GM23338 (cell line): Measurements from ENCODE around the gene TFF2. TPM values are rescaled to one million over a fixed set of nuclear protein-coding genes. Genes with fewer than 3 reads are reported as not detected.

ENCODE experiments used
- CREB1 ChIP-seq: fragments of 250-450 bp; sonication (Bioruptor Pico); IDR thresholded peaks from 2 replicates; pipeline ENCODE4 v1.5.0; 2020; ENCODE audit warnings: low read depth, mild to moderate bottlenecking, moderate library complexity
- CTCF ChIP-seq, 2 experiments: fragments of 200-600 bp in 1 of 2; sonication (generic) in 1 of 2; conservative IDR thresholded peaks; 2 replicates each; pipeline versions ENCODE4 v1.5.1 to v1.6.1; 2016 to 2017; ENCODE audit warnings: antibody characterized with exemption in 2 of 2, low read depth in 2 of 2, mild to moderate bottlenecking in 2 of 2, moderate library complexity in 1 of 2
- EZH2phosphoT487 ChIP-seq: fragments of 200-600 bp; sonication (generic); IDR thresholded peaks from one replicate; pipeline ENCODE4 v1.8.1; 2018; ENCODE audit warnings: antibody characterized with exemption; ENCODE audit not compliant: unreplicated experiment
- JUNB ChIP-seq: IDR thresholded peaks from one replicate; pipeline ENCODE4 v1.6.1; 2016; ENCODE audit warnings: antibody characterized with exemption; ENCODE audit not compliant: unreplicated experiment
- POLR2AphosphoS5 ChIP-seq: IDR thresholded peaks from 2 replicates; pipeline ENCODE4 v1.6.1; 2016; ENCODE audit warnings: antibody characterized with exemption, low read depth
- STAT1 ChIP-seq: IDR thresholded peaks from one replicate; pipeline ENCODE4 v1.6.1; 2016; ENCODE audit warnings: antibody characterized with exemption; ENCODE audit not compliant: unreplicated experiment
- ZNF114 ChIP-seq: fragments of 250-450 bp; sonication (Bioruptor Pico); IDR thresholded peaks from 2 replicates; pipeline ENCODE4 v1.5.0; 2020; ENCODE audit warnings: mild to moderate bottlenecking, moderate library complexity
- ZNF331 ChIP-seq: fragments of 250-450 bp; sonication (Bioruptor Pico); IDR thresholded peaks from 2 replicates; pipeline ENCODE4 v1.5.0; 2020; ENCODE audit warnings: low read depth, mild to moderate bottlenecking, moderate library complexity
- polyA plus RNA-seq: library from polyadenylated mRNA; unstranded; fragments of >200 nt; fragmentation: Nextera tagmentation; extraction: Ambion mirVana; gene quantifications from 2 replicates; pipeline ENCODE4 v1.2.1, GENCODE V29; 2016
- total RNA-seq: library from RNA; depleted of rRNA; stranded (reverse); fragments of >200 nt; shearing (Covaris generic); gene quantifications from 2 replicates; pipeline ENCODE4 v1.2.3, GENCODE V29; 2014
- TF ChIP-seq, protein P1 (sequence below): fragments of 250-450 bp; sonication (Bioruptor Pico); IDR thresholded peaks from 2 replicates; pipeline ENCODE4 v1.5.0; 2020; ENCODE audit warnings: mild to moderate bottlenecking, moderate library complexity
- TF ChIP-seq, protein P2 (sequence below): IDR thresholded peaks from one replicate; pipeline ENCODE4 v1.6.1; 2018; ENCODE audit warnings: antibody characterized with exemption; ENCODE audit not compliant: unreplicated experiment

The TFF2 gene
- total and polyA plus RNA-seq, 2 experiments from 2014 or later: not detected

GRCh38 chr21:42319851-42320572 lies 30.8 kb downstream of the TFF2 start (continued):
- TF ChIP-seq, protein P1, sequence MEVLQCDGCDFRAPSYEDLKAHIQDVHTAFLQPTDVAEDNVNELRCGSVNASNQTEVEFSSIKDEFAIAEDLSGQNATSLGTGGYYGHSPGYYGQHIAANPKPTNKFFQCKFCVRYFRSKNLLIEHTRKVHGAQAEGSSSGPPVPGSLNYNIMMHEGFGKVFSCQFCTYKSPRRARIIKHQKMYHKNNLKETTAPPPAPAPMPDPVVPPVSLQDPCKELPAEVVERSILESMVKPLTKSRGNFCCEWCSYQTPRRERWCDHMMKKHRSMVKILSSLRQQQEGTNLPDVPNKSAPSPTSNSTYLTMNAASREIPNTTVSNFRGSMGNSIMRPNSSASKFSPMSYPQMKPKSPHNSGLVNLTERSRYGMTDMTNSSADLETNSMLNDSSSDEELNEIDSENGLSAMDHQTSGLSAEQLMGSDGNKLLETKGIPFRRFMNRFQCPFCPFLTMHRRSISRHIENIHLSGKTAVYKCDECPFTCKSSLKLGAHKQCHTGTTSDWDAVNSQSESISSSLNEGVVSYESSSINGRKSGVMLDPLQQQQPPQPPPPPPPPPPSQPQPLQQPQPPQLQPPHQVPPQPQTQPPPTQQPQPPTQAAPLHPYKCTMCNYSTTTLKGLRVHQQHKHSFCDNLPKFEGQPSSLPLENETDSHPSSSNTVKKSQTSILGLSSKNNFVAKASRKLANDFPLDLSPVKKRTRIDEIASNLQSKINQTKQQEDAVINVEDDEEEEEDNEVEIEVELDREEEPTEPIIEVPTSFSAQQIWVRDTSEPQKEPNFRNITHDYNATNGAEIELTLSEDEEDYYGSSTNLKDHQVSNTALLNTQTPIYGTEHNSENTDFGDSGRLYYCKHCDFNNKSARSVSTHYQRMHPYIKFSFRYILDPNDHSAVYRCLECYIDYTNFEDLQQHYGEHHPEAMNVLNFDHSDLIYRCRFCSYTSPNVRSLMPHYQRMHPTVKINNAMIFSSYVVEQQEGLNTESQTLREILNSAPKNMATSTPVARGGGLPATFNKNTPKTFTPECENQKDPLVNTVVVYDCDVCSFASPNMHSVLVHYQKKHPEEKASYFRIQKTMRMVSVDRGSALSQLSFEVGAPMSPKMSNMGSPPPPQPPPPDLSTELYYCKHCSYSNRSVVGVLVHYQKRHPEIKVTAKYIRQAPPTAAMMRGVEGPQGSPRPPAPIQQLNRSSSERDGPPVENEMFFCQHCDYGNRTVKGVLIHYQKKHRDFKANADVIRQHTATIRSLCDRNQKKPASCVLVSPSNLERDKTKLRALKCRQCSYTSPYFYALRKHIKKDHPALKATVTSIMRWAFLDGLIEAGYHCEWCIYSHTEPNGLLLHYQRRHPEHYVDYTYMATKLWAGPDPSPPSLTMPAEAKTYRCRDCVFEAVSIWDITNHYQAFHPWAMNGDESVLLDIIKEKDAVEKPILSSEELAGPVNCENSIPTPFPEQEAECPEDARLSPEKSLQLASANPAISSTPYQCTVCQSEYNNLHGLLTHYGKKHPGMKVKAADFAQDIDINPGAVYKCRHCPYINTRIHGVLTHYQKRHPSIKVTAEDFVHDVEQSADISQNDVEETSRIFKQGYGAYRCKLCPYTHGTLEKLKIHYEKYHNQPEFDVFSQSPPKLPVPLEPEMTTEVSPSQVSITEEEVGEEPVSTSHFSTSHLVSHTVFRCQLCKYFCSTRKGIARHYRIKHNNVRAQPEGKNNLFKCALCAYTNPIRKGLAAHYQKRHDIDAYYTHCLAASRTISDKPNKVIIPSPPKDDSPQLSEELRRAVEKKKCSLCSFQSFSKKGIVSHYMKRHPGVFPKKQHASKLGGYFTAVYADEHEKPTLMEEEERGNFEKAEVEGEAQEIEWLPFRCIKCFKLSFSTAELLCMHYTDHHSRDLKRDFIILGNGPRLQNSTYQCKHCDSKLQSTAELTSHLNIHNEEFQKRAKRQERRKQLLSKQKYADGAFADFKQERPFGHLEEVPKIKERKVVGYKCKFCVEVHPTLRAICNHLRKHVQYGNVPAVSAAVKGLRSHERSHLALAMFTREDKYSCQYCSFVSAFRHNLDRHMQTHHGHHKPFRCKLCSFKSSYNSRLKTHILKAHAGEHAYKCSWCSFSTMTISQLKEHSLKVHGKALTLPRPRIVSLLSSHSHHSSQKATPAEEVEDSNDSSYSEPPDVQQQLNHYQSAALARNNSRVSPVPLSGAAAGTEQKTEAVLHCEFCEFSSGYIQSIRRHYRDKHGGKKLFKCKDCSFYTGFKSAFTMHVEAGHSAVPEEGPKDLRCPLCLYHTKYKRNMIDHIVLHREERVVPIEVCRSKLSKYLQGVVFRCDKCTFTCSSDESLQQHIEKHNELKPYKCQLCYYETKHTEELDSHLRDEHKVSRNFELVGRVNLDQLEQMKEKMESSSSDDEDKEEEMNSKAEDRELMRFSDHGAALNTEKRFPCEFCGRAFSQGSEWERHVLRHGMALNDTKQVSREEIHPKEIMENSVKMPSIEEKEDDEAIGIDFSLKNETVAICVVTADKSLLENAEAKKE: no peak
- TF ChIP-seq ZNF331 (CRISPR knock-in tag) (no peak), JUNB (no peak), STAT1 (no peak), EZH2phosphoT487 (no peak), CREB1 (CRISPR knock-in tag) (no peak), ZNF114 (no peak), CTCF (conservative IDR thresholded peaks at IDR 0.05; ENCODE audit: low read depth in 2 of 2) (no peak; a peak in 1 of 4 replicates), POLR2AphosphoS5 (no peak)
- TF ChIP-seq, protein P2, sequence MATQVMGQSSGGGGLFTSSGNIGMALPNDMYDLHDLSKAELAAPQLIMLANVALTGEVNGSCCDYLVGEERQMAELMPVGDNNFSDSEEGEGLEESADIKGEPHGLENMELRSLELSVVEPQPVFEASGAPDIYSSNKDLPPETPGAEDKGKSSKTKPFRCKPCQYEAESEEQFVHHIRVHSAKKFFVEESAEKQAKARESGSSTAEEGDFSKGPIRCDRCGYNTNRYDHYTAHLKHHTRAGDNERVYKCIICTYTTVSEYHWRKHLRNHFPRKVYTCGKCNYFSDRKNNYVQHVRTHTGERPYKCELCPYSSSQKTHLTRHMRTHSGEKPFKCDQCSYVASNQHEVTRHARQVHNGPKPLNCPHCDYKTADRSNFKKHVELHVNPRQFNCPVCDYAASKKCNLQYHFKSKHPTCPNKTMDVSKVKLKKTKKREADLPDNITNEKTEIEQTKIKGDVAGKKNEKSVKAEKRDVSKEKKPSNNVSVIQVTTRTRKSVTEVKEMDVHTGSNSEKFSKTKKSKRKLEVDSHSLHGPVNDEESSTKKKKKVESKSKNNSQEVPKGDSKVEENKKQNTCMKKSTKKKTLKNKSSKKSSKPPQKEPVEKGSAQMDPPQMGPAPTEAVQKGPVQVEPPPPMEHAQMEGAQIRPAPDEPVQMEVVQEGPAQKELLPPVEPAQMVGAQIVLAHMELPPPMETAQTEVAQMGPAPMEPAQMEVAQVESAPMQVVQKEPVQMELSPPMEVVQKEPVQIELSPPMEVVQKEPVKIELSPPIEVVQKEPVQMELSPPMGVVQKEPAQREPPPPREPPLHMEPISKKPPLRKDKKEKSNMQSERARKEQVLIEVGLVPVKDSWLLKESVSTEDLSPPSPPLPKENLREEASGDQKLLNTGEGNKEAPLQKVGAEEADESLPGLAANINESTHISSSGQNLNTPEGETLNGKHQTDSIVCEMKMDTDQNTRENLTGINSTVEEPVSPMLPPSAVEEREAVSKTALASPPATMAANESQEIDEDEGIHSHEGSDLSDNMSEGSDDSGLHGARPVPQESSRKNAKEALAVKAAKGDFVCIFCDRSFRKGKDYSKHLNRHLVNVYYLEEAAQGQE: no peak
